Mononuclear cell (primary cell): ENCODE data around the gene THSD4. TPM values are rescaled to one million over a fixed set of nuclear protein-coding genes. Genes with fewer than 3 reads are reported as not detected.
"Not testable (repeated sequence)": the region's sequence is repeated elsewhere in the genome, so short reads cannot be mapped to it uniquely, and the experiment has no call there.

Experiments
- H3K27me3 ChIP-seq: 2 replicates; pipeline ENCODE4 v1.6.0; 2011; ENCODE audit warnings: low read length, control low read depth; ENCODE audit not compliant: insufficient read depth
- H3K4me1 ChIP-seq: 2 replicates; pipeline ENCODE4 v1.5.1; 2011; ENCODE audit warnings: mild to moderate bottlenecking, low read length, control low read depth; ENCODE audit not compliant: insufficient read depth
- H3K4me3 ChIP-seq: 2 replicates; pipeline ENCODE4 v1.5.1; 2011; ENCODE audit warnings: mild to moderate bottlenecking, low read length, moderate library complexity
- H3K9me3 ChIP-seq: 2 replicates; pipeline ENCODE4 v1.5.1; 2011; ENCODE audit warnings: low read depth, mild to moderate bottlenecking, control low read depth, low read length
- total RNA-seq: library from RNA; depleted of rRNA; stranded (reverse); fragments of >200 nt; gene quantifications from one replicate; pipeline ENCODE4 v1.2.3, GENCODE V29; 2012

The THSD4 gene
- total RNA-seq, 1 donor, result 0.10 TPM

DNA sequence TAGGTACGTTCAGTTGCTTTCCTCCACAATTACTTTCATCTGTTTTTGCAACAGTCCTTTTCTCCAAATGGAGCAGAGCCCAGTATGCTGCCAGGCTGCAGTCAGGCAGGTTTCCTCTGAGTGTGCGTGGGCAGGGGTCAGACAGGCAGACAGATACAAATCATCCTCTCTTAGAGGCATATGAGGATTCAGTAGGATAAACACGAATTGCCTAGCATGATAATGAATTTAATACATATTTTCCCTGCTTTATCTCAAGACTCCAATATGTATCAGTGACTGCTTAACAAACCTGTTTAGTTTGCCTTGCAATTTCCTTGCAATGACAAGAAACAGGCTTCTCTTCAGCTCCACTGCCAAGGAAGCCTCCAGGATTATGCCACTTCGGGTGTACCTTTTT lies 554.4 kb downstream of the THSD4 start:
- Histone ChIP-seq H3K9me3 (no peaks in the 10 kb centered on the region), H3K4me3 (no peak overlapping the region), H3K4me1 (no peaks in the 10 kb centered on the region), H3K27me3 (peaks cover 3% of the 10 kb centered on the region)

DNA sequence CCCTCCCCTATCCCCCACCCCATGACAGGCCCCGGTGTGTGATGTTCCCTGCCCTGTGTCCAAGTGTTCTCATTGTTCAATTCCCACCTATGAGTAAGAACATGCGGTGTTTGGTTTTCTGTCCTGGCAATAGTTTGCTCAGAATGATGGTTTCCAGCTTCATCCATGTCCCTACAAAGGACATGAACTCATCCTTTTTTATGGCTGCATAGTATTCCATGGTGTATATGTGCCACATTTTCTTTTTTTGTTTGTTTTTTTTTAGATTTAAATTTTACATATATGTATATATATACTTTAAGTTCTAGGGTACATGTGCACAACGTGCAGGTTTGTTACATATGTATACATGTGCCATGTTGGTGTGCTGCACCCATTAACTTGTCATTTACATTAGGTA lies 555.0 kb downstream of the THSD4 start:
- not testable (repeated sequence) for H3K27me3 ChIP-seq, H3K9me3 ChIP-seq, H3K4me1 ChIP-seq

DNA sequence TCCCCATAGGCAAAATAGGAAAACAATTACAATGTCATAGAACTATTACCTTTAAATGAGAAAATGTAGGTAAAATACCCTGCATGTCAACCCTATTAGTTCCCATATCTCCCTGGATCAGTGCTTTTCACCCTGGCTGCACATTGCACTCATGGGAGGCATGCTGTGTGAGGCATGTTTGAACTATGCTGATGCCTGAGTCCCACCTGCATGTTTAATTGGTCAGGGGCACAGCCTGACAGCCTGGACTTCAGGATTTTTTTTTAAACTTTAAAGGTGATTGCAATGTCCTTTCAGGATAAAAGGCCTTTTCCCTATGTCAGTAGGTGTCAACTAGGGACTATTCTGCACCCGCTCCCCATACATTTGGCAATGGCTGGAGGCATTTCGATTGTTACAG lies 559.1 kb downstream of the THSD4 start:
- Histone ChIP-seq H3K27me3 (no peaks in the 10 kb centered on the region), H3K4me3 (no peak overlapping the region), H3K9me3 (no peaks in the 10 kb centered on the region), H3K4me1 (no peaks in the 10 kb centered on the region)

More for the DNA sequence above, 555.0 kb downstream of the THSD4 start:
- not testable (repeated sequence) for H3K4me3 ChIP-seq

DNA sequence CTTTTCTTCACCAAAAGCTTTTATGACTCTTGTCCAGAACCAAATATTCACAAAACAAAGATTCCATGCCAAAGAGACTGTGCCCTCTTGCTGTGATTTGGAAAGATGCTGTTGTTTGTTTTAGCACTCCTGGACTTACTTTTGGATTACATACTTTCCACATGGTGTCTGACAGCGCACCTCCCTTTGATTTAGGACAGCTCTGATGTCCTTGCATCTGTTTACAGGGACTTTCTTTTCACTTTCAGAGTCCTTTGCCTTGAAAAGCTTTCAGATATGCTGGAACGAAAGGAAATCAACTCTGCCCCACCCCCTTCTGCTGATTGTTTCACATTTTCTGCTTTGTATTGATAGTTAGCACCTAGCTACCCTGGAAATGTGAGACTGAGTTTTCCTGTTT lies 562.1 kb downstream of the THSD4 start:
- Histone ChIP-seq H3K4me1 (no peaks in the 10 kb centered on the region), H3K27me3 (no peaks in the 10 kb centered on the region), H3K9me3 (no peaks in the 10 kb centered on the region), H3K4me3 (no peak overlapping the region)

DNA sequence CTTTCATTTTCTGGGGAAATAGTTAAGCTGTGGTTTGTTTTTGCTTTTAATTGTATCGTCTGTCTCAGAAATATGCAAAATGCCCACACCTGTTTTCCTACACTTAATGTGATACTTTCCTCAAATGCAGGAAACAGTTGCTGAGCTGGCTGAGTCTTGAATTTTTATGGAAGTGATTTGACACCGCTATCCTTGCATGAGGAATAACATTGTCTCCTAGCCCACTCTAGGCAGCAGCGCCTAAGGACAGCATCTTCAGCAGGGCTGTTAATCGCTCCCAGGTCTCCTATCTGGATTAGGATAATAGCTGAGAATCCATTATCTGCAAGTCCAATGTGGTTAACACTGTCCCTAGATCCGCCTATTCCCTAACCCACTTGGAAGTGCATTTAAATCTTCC lies 562.5 kb downstream of the THSD4 start:
- Histone ChIP-seq H3K9me3 (no peaks in the 10 kb centered on the region), H3K27me3 (no peaks in the 10 kb centered on the region), H3K4me3 (no peak overlapping the region), H3K4me1 (no peaks in the 10 kb centered on the region)

DNA sequence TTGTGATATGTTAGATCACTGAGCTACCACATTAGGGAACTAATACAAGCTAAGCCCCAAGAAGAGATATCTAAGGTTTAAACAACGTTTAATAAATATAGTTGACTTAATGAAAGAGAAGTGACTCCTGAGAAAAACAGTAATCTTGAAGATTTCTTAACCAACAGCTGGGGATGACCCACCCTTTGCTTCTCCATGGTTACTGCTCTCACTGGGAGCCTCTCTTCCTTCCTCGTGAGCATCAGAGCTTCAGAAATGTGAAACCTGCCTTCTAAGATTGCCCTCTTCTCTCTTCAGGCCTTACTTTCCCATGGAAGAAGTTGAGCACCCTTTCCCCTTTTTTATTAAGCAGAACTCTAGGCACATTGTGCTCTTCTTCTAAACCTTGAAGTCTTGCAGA lies 562.9 kb downstream of the THSD4 start:
- no peaks in the 10 kb centered on the region for H3K9me3 ChIP-seq
- no peaks in the 10 kb centered on the region for H3K4me1 ChIP-seq
- H3K27me3 ChIP-seq, result no peaks in the 10 kb centered on the region
- H3K4me3 ChIP-seq, result no peak overlapping the region

DNA sequence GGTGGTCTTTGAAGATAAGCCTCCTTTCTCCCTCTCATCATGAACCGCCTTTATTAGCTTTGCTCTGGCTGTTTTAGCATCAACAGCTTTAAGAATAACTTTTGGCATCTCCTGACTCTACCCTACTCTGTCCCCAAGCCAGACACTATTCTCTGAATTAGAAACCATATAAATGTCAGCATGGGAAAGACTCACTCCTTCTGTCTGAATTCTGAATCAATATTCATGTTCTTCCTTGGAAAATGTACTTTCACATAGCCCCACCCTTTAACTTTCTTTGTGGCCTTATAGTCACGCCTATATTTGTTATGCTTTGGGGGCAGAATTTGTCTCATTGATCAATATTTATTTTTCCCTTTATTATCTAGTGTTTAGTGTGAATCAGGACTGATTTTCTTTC lies 563.3 kb downstream of the THSD4 start:
- Histone ChIP-seq H3K4me1 (no peaks in the 10 kb centered on the region), H3K4me3 (no peak overlapping the region), H3K27me3 (no peaks in the 10 kb centered on the region), H3K9me3 (no peaks in the 10 kb centered on the region)

DNA sequence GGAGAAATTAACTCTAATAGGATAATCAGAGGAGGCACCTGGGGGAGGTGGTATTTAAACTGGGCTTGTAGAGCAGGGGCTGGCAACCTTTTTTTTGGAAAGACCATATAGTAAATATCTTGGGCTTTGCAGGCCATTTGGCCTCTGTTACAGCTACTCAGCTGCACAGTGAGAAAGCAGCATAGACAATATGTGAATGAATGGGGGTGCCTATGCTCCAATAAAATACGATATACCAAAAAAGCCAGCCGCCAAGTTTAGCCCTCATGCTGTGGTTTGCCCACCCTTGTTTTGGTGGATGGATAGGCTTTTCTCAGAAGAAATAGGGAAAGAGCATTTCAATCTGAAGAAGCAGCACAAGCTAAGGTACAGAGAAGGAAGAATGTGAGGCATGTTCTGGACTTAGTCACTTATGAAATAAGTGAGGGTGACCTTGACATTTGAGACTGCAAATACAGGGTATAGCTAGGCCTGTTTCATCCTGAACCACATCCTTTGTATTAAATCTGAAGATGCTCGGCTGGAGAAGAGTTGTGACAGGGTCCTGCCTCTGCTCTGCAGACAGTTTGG lies 564.0 kb downstream of the THSD4 start:
- H3K9me3 ChIP-seq, result no peaks in the 10 kb centered on the region

DNA sequence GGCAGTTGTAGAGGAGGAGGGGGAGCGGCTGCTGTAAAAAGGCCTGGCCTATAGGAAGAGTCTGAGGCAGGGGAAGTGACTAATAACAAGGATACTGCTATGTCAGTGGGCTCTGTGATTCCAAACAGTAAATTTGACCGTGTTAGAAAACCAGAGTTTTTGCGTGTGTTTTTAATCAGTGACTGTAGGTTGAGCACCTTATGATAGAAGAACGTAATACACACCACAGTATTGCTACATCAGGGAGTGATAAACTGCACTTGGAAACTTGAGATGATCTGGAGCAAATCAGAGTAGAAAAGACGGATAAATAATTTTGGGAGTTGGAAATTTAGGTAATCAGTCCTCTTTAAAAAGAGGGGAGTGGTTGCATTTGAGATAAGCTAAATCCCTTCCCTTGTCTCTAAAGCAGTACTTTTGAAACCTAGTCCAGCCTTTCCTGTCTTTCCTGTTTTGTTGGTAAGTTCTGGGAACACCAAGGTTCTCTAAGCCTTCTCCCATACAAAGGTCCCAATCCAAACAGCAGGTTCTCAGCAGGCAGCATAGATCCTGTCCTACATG lies 564.6 kb downstream of the THSD4 start:
- Histone ChIP-seq H3K9me3 (no peaks in the 10 kb centered on the region), H3K27me3 (no peaks in the 10 kb centered on the region), H3K4me1 (no peaks in the 10 kb centered on the region), H3K4me3 (no peak overlapping the region)

More for the DNA sequence above, 564.0 kb downstream of the THSD4 start:
- H3K4me3 ChIP-seq, result no peak overlapping the region
- H3K4me1 ChIP-seq, result no peaks in the 10 kb centered on the region
- no peaks in the 10 kb centered on the region for H3K27me3 ChIP-seq

DNA sequence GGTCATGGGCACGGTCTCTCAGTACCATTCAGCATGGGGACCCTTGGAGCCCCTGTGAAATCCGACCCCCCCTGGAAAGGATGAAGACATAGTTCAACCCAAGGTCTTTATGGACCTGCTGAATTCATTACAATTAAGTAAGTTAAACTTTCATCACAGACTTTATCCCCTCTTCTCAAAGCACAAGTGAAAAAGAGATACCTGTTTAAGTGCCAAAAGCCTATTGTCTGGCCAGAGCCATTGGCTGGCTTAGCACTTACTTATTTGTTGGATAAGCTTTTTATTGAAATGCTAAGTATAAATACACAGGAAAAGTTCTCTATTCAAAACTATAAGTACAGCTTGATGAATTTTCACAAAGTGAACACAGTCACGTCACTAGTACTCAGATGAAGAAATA lies 566.7 kb downstream of the THSD4 start:
- H3K9me3 ChIP-seq, result no peaks in the 10 kb centered on the region

DNA sequence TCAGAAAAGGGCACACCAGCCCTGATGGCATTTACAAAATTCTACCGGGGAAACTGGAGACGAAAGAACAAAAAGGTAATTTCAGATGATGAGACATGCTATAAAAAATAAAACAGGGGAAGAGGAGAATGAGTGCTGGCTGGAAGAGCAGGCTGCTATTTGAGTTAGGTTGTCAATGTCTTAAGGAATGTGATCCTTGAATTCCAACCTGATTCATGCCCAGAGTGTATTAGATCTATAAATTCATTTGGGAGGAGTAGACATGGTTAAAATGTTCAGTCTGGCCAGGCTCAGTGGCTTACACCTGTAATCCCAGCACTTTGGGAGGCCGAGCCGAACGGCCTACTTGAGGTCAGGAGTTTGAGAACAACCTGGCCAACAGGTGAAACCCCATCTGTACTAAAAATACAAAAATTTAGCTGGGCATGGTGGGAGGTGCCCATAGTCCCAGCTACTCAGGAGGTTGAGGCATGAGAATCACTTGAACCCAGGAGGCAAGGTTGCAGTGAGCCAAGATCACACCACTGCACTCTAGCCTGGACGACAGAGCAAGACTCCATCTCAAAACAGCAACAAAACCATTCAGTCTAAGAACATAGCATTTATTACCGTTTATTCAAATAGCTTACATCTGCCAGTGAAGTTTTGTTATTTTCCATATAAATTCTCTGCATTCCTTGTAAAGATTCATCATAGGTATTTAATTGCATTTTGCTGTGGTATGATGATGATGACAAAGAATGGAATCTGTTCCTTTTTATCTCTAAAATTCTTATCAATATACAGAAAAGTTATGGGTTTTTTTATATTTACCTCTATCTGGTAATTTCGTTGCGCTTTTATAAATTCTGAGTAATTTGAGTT lies 568.4 kb downstream of the THSD4 start:
- H3K9me3 ChIP-seq, result no peaks in the 10 kb centered on the region
- no peaks in the 10 kb centered on the region for H3K27me3 ChIP-seq
- no peak overlapping the region for H3K4me3 ChIP-seq
- no peaks in the 10 kb centered on the region for H3K4me1 ChIP-seq

More for the DNA sequence above, 566.7 kb downstream of the THSD4 start:
- no peak overlapping the region for H3K4me3 ChIP-seq
- no peaks in the 10 kb centered on the region for H3K27me3 ChIP-seq
- no peaks in the 10 kb centered on the region for H3K4me1 ChIP-seq

DNA sequence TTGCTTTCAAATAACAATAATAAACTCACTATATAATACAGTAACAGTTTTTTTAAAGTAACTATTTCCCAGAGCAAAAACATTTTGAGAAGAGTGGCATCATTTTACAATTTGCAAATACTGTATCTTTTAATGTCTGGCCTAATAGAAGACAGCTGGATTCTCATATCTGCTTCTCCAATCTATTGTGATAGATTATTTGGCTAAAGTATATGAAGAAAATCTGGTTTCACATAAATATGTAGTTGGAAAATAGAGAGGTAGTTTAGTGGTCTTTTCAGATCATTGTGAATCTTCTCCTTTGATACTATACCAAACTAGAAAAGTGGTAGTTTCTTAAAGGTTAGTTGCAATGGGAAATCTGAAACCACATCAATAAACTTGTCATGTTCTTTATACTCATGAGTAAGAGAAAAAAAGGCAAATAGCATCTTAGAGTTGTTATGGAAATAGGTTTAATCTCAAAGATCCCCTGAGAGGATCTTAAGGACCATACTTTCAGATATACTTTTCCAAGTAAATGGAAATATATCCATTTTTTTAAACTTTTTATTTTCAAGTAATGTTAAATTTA lies 570.2 kb downstream of the THSD4 start:
- Histone ChIP-seq H3K9me3 (no peaks in the 10 kb centered on the region), H3K27me3 (no peaks in the 10 kb centered on the region), H3K4me1 (no peaks in the 10 kb centered on the region), H3K4me3 (no peak overlapping the region)

DNA sequence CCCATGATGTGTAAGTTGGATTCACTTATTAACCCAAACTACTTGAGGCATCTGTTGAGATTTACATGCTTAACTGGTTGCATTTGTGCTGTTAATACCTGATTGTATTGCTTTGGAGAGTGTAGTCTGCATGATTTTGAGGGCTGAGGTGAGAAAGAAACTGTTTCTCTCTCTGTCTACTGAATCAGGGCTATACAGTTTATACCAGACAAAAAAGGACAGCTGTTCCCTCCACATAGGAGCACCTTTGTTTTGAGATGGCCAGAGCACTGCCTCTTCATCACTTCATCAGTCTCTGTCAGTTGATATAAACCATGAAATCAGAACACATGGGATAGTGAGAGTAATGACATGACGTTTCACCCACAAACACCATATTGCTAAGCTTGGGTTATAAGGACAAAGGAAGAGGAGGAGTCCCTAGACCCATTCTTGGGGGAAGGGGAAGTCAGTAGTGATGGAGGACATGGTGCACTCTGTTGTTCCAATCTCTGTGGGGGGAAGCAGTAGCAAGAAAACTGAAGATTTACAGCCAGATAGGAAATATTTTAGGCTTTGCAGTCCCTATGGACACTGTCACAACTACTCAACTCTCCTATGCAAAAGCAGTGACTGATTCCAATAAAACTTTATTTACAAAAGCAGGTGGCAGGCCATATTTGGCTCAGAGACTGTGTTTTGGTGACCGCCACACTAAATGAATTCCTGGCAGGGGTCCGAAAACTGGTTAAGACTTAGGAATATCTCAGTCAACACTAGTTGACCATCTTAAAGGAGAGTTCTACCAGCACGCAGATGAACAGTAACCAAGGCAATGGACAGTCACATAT lies 571.2 kb downstream of the THSD4 start:
- Histone ChIP-seq H3K27me3 (no peaks in the 10 kb centered on the region), H3K4me1 (no peaks in the 10 kb centered on the region), H3K4me3 (no peak overlapping the region), H3K9me3 (no peaks in the 10 kb centered on the region)

DNA sequence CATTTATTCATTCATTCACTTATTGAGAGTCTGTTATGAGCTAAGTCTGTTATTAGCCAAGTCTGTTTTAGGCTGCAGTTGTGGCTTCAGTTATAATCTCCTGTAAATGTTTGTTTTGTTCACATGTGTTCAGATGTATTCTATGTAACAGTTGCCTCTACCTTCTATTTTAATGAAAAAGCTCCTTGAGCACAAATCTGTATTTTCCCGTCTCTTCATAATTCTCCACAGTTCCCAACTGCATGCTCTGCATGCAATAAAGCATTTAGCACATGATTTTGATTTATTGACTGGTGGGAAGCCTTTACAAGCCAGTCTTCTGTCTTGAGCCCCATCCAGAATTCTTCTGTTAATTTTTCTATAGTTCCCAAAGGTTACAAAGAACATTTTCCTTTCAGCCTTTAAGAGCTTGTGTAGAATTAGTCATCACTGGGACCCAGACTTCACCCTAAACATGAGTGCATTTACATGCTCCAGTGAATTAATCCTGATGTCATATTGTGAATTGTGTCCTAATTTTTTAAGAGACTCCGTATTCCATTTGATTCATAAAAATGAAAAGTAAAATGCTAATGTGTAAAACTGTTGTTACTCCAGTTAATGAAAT lies 572.7 kb downstream of the THSD4 start:
- H3K4me1 ChIP-seq, result no peaks in the 10 kb centered on the region
- H3K4me3 ChIP-seq, result no peak overlapping the region
- H3K27me3 ChIP-seq, result peaks cover 2% of the 10 kb centered on the region
- H3K9me3 ChIP-seq, result no peaks in the 10 kb centered on the region
